Right cardiac atrium (tissue), 5 donors: ENCODE results near the gene CDKN2D. TPM values are rescaled to one million over a fixed set of nuclear protein-coding genes. Genes with fewer than 3 reads are reported as not detected.
"Not testable (repeated sequence)": the region's sequence is repeated elsewhere in the genome, so short reads cannot be mapped to it uniquely, and the experiment has no call there.

ENCODE experiments used
- ATAC-seq, 2 donors: fragments of 200-7000 bp; cut with Tn5 transposase; one replicate each; pipeline versions ENCODE4 v1.8.0 to v1.9.1; 2020; ENCODE audit warnings: moderate library complexity in 2 of 2, mild to moderate bottlenecking in 1 of 2
- DNase-seq, 3 donors: peaks; one replicate each; pipeline ENCODE4 v3.0.0-alpha.2; 2020
- H3K27ac ChIP-seq: one replicate; pipeline ENCODE4 v1.5.1; 2013; ENCODE audit warnings: mild to moderate bottlenecking, low read length, control low read depth, moderate library complexity
- H3K27me3 ChIP-seq: one replicate; pipeline ENCODE4 v1.6.1; 2013; ENCODE audit not compliant: control insufficient read depth, insufficient read depth
- H3K4me1 ChIP-seq: one replicate; pipeline ENCODE4 v1.6.1; 2013; ENCODE audit warnings: low read length; ENCODE audit not compliant: control insufficient read depth, insufficient read depth
- H3K4me3 ChIP-seq: one replicate; pipeline ENCODE4 v1.5.1; 2013; ENCODE audit warnings: low read length, control low read depth
- H3K9me3 ChIP-seq: one replicate; pipeline ENCODE4 v1.6.1; 2013; ENCODE audit warnings: low read length; ENCODE audit not compliant: control insufficient read depth
- WGBS: extraction: QIAGEN DNeasy Blood & Tissue Kit; methylation state at CpG from one replicate; pipeline ENCODE4 v1.1.7; 2013; 5-methylcytosine and 5-hydroxymethylcytosine counted together
- intact Hi-C, 4 donors: fragments of 100-400 bp; cut with DNase I; formaldehyde crosslinking; loops; one replicate each; pipeline versions ENCODE4 v1.11.0 to v1.14.0; 2022 to 2023
- polyA plus RNA-seq: library from polyadenylated mRNA; stranded (reverse); fragments of 200-250 nt; gene quantifications from one replicate; pipeline ENCODE4 v1.2.3, GENCODE V29; 2013
- total RNA-seq, 4 donors: library from RNA; stranded (reverse); fragmentation: NEBNext Ultra II Directional; extraction: Animal tissue kit (Norgen Biotek cat#: 25700); gene quantifications; one replicate each; pipeline ENCODE4 v1.2.1, GENCODE V29; 2021
- donor health status: healthy with polysubstance abuse.
- donor health status: DM: no; HTN: yes; CAD: no.
- donor health status: DM: no; HTN: no; CAD: no.
- donor health status: DM: no; HTN: yes; CAD: no; lungs with severe emphysema.
- donor health status: DM: yes; HTN: yes; CAD: no.

CDKN2D gene
- total and polyA plus RNA-seq, 5 donors = 6.1 to 9.4 (median 7.4) TPM

GRCh38 chr19:10580979-10581631, 12.3 kb upstream of the CDKN2D start:
- Histone ChIP-seq H3K4me3 (no peak overlapping the region), H3K9me3 (no peaks in the 10 kb centered on the region), H3K27me3 (no peaks in the 10 kb centered on the region), H3K27ac (no peak overlapping the region), H3K4me1 (no peaks in the 10 kb centered on the region)
- intact Hi-C loops = loop anchor here (1.0 to 5.0 kb wide), 5 partner anchors 63 to 121 kb away; partner anchors contain the start of gene QTRT1 (in 1 of the 4)
- WGBS = 22% methylated on average over 31 of the region's 31 CpGs
- DNase-seq = peak; percentile 86 to 96 (median 93)
- ATAC-seq = peak; percentile 83 to 84

- H3K4me1 ChIP-seq = no peaks in the 10 kb centered on the region
- no peaks in the 10 kb centered on the region for H3K27me3 ChIP-seq
- DNase-seq = peak in 1 of 3 donors; percentile 3
- intact Hi-C loops = loop anchor here in 1 of 4 donors (10.0 kb wide), 1 partner anchor 73 kb away; the partner anchor contains the start of gene KEAP1
- no peak for ATAC-seq
- no peak overlapping the region for H3K27ac ChIP-seq
- 81% methylated on average over 6 of the region's 6 CpGs for WGBS
- H3K9me3 ChIP-seq = no peaks in the 10 kb centered on the region
- H3K4me3 ChIP-seq = no peak overlapping the region
Measured at GRCh38 chr19:10577951-10578350, 9.2 kb upstream of the CDKN2D start.

- Histone ChIP-seq H3K27ac (no peak overlapping the region), H3K4me1 (no peaks in the 10 kb centered on the region), H3K4me3 (no peak overlapping the region), H3K9me3 (no peaks in the 10 kb centered on the region), H3K27me3 (no peaks in the 10 kb centered on the region)
- DNase-seq (no peak), ATAC-seq (no peak)
- 81% methylated on average over 6 of the region's 6 CpGs for WGBS
- intact Hi-C loops = loop anchor here in 1 of 4 donors (10.0 kb wide), 1 partner anchor 70 kb away; the partner anchor contains the start of gene KEAP1
Measured at GRCh38 chr19:10575011-10575716, 6.4 kb upstream of the CDKN2D start.

- intact Hi-C loops = loop anchor here in 1 of 4 donors (10.0 kb wide), 1 partner anchor 70 kb away; the partner anchor contains the start of gene KEAP1
Measured at GRCh38 chr19:10574462-10574861, 5.7 kb upstream of the CDKN2D start.

GRCh38 chr19:10573793-10574192, 5.0 kb upstream of the CDKN2D start:
- not testable (repeated sequence) for H3K4me1 ChIP-seq, ATAC-seq, H3K4me3 ChIP-seq, H3K27me3 ChIP-seq, DNase-seq, H3K9me3 ChIP-seq, H3K27ac ChIP-seq
- intact Hi-C loops = loop anchor here in 1 of 4 donors (10.0 kb wide), 1 partner anchor 69 kb away; the partner anchor contains the start of gene KEAP1
- WGBS = 86% methylated on average over 6 of the region's 6 CpGs

More at GRCh38 chr19:10574462-10574861, 5.7 kb upstream of the CDKN2D start:
- Histone ChIP-seq H3K27ac (no peak overlapping the region), H3K27me3 (no peaks in the 10 kb centered on the region), H3K9me3 (no peaks in the 10 kb centered on the region), H3K4me1 (no peaks in the 10 kb centered on the region), H3K4me3 (no peak overlapping the region)
- WGBS = 81% methylated on average over 8 of the region's 8 CpGs
- peak in 1 of 3 donors; percentile 2 for DNase-seq
- no peak for ATAC-seq

GRCh38 chr19:10568062-10568825, 535 bp downstream of the CDKN2D start:
- Histone ChIP-seq H3K27ac (peak overlapping the region; percentile 46), H3K4me1 (no peaks in the 10 kb centered on the region), H3K4me3 (peak overlapping the region; percentile 74), H3K27me3 (no peaks in the 10 kb centered on the region), H3K9me3 (no peaks in the 10 kb centered on the region)
- intact Hi-C loops = loop anchor here in 1 of 4 donors (10.0 kb wide), 1 partner anchor 63 kb away; the partner anchor contains the start of gene KEAP1
- ATAC-seq (no peak), DNase-seq (peak in 2 of 3 donors; percentile 42 to 53)
- WGBS = 2% methylated on average over 58 of the region's 58 CpGs

- Histone ChIP-seq H3K27ac (no peak overlapping the region), H3K4me3 (peak overlapping the region; percentile 74), H3K9me3 (no peaks in the 10 kb centered on the region), H3K27me3 (no peaks in the 10 kb centered on the region), H3K4me1 (no peaks in the 10 kb centered on the region)
- ATAC-seq (no peak), DNase-seq (peak in 1 of 3 donors; percentile 6)
- intact Hi-C loops = loop anchor here in 1 of 4 donors (10.0 kb wide), 1 partner anchor 63 kb away; the partner anchor contains the start of gene KEAP1
- 36% methylated on average over 5 of the region's 5 CpGs for WGBS
Measured at GRCh38 chr19:10567656-10568055, 1.1 kb downstream of the CDKN2D start.

GRCh38 chr19:10566658-10567410, 1.9 kb downstream of the CDKN2D start:
- ATAC-seq (no peak), DNase-seq (peak in 2 of 3 donors; percentile 45 to 76)
- H3K27me3 ChIP-seq = no peaks in the 10 kb centered on the region
- no peaks in the 10 kb centered on the region for H3K9me3 ChIP-seq
- no peaks in the 10 kb centered on the region for H3K4me1 ChIP-seq
- WGBS = 61% methylated on average over 19 of the region's 19 CpGs
- peak overlapping the region; percentile 28 for H3K27ac ChIP-seq
- no peak overlapping the region for H3K4me3 ChIP-seq
- intact Hi-C loops = loop anchor here in 1 of 4 donors (10.0 kb wide), 1 partner anchor 62 kb away; the partner anchor contains the start of gene KEAP1

GRCh38 chr19:10566408-10566657, 2.4 kb downstream of the CDKN2D start:
- no peaks in the 10 kb centered on the region for H3K4me1 ChIP-seq
- ATAC-seq (no peak), DNase-seq (no peak)
- peak overlapping the region; percentile 72 for H3K27ac ChIP-seq
- peak overlapping the region; percentile 51 for H3K4me3 ChIP-seq
- intact Hi-C loops = loop anchor here in 1 of 4 donors (10.0 kb wide), 1 partner anchor 62 kb away; the partner anchor contains the start of gene KEAP1
- H3K9me3 ChIP-seq = no peaks in the 10 kb centered on the region
- WGBS = 12% methylated on average over 4 of the region's 4 CpGs
- no peaks in the 10 kb centered on the region for H3K27me3 ChIP-seq
